ENCODE data around the gene ARHGAP23.

Gene ARHGAP23, protein sequence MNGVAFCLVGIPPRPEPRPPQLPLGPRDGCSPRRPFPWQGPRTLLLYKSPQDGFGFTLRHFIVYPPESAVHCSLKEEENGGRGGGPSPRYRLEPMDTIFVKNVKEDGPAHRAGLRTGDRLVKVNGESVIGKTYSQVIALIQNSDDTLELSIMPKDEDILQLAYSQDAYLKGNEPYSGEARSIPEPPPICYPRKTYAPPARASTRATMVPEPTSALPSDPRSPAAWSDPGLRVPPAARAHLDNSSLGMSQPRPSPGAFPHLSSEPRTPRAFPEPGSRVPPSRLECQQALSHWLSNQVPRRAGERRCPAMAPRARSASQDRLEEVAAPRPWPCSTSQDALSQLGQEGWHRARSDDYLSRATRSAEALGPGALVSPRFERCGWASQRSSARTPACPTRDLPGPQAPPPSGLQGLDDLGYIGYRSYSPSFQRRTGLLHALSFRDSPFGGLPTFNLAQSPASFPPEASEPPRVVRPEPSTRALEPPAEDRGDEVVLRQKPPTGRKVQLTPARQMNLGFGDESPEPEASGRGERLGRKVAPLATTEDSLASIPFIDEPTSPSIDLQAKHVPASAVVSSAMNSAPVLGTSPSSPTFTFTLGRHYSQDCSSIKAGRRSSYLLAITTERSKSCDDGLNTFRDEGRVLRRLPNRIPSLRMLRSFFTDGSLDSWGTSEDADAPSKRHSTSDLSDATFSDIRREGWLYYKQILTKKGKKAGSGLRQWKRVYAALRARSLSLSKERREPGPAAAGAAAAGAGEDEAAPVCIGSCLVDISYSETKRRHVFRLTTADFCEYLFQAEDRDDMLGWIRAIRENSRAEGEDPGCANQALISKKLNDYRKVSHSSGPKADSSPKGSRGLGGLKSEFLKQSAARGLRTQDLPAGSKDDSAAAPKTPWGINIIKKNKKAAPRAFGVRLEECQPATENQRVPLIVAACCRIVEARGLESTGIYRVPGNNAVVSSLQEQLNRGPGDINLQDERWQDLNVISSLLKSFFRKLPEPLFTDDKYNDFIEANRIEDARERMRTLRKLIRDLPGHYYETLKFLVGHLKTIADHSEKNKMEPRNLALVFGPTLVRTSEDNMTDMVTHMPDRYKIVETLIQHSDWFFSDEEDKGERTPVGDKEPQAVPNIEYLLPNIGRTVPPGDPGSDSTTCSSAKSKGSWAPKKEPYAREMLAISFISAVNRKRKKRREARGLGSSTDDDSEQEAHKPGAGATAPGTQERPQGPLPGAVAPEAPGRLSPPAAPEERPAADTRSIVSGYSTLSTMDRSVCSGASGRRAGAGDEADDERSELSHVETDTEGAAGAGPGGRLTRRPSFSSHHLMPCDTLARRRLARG (N-terminal part only)

DNA sequence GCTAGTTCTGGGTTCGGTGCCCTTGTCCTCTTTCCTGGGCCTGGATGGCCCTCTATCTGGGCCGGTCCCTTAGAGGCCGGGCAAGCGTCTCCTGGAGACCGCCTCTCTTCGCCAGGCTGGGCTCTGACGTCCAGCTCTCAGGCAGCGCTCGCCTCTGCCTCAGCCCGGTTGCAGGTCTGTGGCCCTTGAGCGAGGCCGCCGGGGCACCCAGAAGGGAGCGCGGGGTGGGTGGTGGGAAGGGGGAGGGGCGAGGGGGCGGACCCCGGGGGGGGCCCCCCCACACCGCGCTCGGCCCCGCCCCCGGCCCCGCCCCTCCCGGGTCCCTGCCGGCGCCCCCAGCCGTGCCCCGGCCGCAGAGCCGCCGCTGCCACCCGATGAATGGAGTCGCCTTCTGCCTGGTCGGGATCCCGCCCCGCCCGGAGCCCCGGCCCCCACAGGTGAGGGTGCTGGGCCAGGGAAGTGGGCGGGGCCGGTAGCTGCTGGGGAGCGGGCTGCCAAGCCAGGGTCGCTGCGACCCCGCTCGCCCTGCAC is at the start of gene ARHGAP23:
ARHGAP23 (plus strand) TSS at position 353 of the 531 bp plus-strand sequence; CDS start at position 375, 22 bp downstream.
- DNase-seq, result no peak

DNA sequence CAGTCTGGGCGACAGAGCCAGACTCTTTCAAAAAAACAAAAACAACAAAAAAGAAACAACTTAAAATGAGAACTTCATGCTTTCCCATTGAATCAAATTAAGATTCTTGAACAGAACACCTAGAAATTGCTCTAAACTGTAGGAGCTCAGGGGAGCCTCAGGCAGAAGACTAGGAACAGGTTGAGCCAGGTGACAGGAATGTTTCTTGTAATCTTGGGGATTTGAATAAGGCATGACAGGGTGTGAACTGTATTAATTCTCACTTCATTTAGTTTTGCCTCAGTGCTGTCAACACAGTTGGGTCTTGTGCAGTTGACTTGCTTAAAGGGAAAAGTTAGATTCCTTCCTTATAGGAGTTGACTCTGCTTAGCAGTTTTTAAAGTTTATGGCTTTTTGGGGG is 48.8 kb upstream of the ARHGAP23 start:
- no peak for DNase-seq

DNA sequence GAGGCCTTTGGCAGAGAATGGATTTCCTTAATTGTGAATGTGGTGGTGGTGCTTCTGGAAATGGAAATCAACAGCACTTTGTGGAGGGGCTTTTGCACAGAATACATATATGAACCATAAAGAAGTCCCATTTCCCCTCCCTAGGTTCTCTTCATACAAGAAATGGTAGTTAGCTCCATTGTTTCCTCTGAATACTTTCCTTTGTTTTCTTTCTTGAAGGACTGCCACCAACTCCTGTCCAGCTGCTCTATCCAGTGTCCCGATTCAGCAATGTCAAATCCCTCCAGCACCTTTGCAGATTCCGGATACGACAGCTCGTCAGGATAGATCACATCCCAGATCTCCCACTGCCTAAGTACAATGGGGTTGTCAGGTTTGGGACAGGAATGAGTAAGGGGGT is 33.2 kb upstream of the ARHGAP23 start:
- no peak for DNase-seq

DNA sequence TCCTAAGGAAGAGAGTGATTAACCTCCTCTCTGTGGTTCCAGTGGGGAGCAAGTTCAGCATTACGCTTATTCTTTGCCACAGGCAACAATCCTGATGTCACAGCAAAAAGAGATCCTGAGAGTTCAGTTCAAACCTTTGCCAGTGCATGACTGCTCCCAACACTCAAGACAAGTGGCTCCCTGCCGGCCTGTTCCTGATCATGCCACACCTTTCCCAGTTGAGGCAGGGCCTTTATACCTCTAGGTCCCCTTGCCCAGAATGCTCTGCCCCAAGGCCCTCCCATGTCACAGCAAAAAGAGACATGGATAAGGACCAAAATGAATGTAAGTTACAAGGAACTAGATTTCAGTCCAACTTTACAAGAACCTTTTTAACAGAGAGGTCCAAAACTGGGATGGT is 31.0 kb upstream of the ARHGAP23 start:
- DNase-seq, result no peak

DNA sequence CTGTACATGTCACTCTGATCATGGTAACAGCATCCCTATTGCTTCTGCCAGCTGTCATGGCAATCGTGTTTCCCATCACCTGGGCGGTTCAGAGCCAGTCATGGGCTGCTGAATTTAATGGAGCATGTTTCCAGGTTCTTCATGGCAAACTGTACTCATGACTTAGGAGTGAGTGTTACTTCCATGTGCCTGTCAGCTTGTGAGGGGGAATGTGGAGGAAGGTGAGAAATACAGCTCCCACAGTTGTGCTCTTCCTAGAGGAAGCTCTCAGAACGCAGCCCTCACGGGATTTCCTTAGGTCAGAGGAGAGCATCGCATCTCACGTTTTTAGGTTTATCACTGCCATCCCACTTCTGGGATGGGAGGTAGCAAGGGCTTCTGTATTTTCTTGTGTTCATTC is 28.0 kb upstream of the ARHGAP23 start:
- no peak for DNase-seq

DNA sequence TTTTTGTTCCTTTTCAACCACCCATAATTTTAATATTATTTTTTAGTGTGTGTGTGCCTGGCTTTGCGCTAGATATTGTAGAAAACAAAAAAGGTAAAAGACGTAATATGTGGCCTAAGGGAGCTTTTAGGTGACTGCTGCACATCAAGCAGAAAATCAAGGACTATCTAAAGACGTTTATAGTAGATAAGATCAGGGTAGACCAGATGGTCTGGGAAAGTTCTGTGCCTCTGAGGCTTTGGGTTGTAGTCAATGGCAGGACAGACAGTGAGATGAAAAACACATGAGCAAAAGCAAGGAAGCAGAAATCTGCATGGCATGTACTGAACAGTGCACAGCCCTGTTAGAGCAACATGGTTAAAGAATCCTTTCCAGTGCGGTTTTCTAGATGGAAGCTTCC is 26.8 kb upstream of the ARHGAP23 start:
- DNase-seq, result no peak

DNA sequence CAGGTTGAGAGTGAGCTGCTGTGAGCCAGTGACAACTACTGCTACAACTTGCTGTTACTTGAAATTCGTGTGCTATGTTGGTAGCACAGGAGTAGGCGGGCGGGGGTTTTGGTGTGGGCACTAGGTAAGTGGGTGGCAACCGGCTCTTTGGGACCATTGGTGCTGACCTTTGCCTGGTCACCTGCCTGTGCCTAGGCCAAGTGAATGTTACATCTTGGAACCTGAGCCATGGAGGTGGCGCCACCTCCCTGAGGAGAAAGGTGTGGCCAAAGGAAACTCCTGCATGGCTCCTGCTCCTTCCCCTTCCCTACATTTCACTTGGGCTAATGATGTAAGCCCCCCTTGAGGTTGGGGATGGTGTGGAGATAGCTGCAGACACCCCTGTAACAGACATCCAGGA is 25.4 kb upstream of the ARHGAP23 start:
- DNase-seq, result no peak

DNA sequence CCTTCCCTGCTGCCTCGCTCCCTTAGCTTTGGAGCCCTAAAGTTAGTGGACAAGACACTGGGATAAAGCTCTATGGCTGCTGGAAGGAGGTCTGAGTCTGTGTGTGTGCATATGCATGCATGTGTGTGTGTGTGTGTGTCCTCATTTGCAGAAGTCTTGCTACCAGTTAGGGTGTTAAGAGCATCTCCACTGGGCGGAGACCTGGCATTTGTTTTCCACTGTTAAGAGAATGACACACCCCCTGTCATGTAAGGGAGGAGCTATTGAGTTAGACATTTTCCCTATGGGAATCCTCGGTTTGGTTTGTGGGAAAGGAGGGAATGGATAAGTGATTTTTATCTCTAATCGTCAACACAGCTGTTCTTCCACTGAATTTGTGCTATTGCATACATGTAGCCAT is 24.8 kb upstream of the ARHGAP23 start:
- DNase-seq, result peak; percentile 74

DNA sequence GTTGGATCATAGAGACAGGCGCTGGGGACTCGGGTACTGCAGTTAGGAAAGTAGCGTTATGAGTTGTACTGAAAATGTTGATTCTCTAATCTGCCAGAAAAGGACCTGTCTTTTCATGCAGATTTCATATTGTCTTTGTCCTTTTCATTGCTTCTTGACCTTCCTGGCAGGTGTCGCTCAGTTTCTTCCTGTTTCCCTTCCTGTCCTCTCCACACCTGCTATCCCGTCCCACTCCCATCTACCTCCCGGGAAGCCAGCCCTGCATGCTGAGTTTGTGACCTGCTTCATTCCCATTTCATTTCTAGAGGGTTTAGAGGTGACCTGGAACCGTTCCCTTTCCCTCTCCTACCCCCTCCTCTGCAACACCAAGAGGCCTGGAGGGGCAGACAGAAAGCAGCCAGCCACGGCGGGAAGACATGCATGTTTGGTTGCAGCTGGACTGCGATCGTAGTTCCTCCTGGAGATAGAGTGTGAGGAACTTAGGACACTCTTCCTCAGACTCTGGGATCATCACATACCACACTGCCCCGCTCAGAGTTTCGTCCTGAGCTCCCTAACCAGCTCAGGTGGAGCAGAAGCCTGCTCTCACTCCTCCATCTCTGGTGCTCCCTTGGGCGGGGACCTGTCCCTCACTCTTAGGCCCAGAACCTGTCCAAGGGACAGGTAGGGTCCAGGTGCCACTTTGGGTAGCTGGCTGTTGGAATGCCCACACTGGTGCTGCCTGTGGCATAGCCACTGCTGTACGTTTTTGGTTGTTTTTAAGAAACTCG is 23.9 kb upstream of the ARHGAP23 start:
- DNase-seq, result no peak

DNA sequence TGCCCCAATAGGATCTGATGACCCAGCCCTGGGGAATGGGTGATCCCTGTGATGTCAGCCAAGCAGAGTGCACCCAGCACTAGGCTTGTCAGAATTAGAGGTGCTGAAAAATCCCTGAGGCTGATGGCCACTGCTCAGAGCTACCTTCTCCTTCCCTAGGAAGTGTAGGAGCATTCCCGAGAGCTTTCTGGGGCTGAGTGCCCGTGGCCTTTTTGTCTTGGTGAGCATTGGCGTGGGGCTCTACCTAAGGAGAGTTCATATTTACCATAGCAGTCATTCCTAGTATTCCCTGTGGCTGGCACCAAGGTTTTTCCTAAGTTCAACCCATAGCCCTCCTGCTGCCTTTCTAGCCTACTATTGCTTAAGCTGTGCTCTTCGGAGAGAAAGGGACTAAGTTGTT is 22.6 kb upstream of the ARHGAP23 start:
- no peak for DNase-seq

DNA sequence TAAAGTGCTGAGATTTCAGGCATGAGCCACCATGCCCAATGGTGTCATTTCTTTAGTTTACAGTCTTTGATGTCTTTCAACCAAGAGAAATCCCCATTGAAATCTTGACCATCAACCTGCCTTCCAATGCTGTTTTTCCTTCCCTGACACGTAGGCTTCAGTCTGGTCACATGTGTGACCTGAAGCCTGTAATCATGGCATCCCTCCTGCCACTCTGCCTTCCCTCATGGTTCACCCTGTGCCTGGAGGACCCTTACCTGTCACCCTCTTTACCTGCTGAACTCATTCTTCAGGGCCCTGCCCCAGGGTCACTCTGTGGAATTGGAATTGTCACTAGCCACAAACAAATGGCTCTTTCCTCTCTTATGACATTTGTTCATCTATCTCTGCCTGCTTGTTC is 18.1 kb upstream of the ARHGAP23 start:
- no peak for DNase-seq

DNA sequence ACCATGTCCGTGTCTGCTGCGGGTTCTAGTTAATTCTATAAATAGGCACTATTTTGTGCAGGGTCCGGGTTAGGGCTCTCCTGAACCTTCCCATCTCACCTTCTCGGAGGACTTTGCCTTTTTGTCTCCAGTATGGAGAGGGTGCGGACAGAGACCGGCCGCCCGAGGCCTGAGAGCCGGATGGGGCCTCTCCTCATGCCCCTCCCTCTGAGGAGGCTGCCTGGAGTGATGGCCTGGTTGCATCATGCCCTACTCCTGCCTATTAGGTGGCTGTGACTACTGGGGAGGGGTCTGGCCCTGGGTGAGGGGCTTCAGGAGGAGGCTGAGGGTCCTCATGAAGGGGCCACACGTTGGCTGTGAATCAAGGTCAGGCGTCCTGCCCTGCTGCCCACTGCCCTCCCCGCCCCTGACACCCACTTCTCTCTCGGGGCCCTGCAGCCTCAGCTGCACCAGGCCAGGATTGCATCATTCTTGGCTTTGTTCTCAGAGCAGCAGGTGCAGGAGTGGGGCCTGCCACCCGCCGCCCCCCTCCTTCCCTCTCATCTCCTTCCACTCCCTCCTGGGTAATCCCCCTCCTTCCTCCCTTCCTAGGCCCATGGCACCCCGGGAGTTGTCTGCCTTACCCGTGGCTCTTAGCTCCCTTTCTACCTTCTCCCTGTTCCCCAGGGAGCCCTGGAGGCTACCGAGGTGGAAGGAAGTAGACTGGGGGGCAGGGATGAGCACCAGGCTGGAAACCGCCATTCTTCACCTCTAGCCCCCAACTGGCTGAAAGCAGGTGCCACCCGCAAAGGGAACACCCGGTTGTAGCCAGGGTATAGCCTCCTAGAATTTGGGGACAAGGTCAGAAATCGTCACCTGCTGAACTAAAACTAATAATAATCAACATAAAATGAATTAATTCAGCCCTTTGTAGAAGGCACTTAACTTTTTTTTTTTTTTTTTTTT is 12.7 kb upstream of the ARHGAP23 start:
- peak; percentile 96 for DNase-seq

DNA sequence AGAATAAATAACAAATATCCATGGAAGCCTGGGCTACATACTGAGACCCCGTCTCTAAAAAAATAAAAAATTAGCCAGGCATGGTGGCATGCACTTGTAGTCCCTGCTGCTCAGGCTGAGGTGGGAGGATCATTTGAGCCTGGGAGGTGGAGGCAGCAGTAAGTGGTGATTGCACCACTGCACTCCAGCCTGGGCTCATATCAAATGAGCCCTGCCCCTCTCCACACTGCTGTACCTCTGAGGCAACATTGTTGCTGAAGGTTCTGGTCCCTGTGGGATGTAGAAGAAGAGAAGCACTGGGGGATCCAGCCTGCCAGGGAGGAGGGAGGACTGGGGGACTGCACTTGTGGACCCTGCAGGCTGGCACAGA is 11.4 kb upstream of the ARHGAP23 start:
- no peak for DNase-seq

DNA sequence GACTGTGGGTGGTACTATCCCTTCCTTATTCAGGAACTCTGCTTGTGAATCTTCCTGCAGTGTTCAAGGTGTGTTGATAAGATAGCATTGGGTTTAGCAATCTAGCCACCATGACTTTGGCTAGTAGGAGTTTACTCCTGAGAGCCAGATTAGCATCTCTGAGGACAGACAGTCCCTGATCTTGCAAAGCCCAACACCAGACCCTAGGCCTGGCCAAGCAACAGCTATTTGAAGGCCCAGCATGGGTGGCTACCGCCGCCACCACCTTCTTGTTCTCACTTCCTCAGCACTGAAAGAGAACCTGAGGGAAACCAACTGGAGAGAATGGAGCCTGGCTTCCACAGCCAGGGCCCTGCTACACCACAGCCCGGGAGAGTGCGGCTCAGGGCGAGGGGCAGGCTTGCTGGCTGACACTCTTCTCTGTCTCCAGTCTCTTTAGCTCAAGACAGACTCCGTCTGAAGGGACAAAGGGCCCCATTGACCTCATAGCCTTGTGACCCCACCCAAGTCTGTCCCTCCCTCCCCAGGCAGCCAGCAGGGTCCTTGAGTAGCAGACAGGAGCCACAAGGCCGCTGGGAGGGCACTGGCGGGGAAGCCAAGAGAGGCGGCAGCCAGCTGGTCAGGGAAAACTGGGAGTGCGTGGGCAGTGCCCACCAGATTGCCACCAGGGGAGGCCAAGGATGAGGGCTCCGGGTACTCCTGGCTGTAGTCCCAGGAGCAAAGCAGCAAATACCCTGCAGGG is 10.9 kb upstream of the ARHGAP23 start:
- no peak for DNase-seq

DNA sequence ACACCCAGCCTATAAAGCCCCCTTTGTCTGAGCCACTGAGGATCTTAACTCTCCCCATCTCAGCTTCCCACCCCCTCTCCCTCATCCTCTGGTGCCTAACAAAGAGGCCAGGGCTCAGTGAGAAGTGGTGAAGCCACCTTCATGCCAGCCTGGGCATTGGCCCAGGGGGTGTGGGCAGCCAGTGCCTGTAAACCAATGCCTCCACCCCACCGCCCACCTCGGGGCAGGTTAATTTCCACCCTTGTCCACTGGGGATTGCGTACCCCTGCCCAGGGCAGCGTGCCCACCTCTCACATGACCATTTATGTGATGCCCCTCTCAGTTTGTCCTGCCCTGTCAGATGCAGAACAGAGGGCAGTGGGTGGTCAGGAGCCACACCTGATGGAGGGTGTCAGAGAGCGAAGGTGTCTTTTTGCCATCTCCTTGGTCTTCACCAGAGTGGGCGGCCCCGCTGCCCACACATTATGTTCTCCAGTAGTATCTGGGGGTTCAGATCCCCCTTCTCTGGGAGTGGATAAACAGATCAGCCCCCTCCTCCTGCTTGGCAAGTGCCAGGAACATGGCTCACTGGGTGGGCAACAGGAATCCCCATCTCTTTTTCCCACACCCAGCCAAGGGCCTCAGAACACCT is 10.1 kb upstream of the ARHGAP23 start:
- no peak for DNase-seq

DNA sequence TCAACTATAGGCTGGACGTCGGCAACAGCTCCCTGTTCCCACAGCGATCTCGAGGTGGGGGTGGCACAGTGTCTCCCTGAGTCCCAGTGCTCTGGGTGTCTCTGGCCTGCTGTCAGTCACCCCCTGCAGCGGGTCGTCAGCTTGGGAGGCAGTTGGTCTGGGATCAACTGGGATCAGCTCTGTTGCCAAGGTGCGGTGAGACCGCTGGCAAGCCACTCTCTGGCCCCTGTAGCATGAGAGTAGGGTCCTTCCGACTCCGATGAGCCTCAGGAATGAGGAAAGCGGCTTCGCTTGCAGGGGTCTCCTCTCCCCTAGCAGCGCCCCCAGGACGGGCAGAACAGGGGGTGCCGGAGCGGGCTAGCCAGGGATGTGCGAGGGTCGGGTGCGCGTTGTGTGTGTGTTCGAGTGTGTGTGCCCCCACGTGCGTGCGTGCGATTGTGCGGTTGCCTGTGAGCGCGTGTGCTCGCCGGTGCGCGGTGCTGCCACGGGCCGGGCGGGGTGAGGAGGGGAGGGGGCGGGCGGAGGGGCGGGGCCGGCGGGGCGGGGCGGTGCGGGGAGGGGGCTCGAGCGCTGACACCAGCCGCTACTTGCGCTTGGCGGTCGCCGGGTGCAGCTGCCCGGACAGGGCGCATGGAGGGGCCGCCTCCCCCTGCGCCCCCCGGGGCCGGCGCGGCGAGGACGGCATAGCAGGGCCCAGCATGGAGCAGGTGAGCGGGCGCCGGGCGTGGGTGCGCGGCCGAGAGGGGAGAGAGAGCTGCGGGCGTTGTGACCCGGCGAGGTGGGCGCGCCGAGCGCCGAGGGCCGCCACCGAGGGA is 9.4 kb upstream of the ARHGAP23 start:
- no peak for DNase-seq

DNA sequence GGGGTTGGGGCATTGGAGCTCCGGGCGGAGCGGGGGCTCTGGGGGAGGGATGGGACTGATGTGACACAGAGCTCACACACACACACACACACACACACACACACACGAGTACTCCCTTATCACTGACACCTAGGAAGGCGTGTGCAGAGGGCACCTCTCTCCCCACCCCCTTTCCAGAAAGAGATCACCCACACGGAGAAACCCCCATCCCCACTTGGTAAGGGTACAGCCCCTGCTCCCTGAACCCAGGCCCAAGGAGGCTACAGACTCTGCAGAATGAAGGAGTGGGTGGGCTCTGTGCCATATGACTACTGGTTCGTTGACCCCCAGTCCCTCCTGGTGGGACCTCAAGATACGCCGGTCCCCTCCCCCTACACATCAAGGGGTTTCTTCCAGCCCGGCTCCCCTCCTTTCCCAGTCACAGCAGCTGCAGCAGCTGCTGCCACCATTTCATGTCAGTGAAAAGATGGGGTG is 8.7 kb upstream of the ARHGAP23 start:
- no peak for DNase-seq

DNA sequence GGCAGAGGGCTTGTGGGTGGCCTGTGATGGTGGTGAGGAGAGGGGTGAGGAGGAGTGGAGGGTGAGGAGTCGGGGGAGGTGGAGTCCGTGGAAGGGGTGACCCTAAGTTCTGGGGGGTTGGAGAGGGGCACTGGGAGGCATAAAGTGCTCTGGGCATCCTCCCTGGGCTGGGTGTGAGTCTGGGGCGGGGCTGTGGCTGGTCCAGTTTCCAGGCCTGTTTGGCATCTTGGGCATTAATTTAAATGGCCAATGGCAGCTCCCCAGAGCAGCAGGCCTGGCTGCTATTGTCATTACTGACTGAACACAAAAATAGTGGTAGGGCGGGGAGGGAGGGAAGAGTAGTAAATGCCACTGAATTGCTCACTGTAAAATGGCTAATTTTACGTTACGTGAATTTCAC is 7.7 kb upstream of the ARHGAP23 start:
- DNase-seq, result no peak
